ENCODE results near the gene SEC23B. TPM values are rescaled to one million over a fixed set of nuclear protein-coding genes. Genes with fewer than 3 reads are reported as not detected.
"Not testable (repeated sequence)": the region's sequence is repeated elsewhere in the genome, so short reads cannot be mapped to it uniquely, and the experiment has no call there.

The SEC23B gene
- total RNA-seq, 1 experiment from 2014 or later = 85.8 TPM

DNA sequence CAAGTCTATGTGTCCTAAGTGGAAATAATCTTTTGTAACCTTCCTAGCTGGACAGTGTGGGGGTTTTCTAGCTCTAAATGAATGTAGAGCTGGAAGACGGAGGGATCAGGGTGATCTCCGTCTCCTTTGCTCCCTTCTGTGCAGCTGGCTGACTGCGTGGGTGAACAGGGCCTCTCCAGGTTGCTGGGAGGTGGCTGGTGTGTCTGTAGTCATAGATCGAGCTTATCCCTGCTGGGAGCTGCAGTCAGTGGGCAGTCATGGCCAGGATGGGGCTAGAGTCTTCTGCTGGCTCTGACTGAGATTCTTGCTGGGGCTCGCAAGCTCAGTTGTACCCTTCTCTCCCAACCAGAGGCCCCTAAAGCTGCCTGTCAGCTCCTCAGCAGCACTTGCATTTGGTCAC is 6.4 kb downstream of the SEC23B start:
- ATAC-seq = no peak
- Histone ChIP-seq H3K4me2 (ENCODE audit: low read length) (no peak overlapping the region), H4K20me1 (ENCODE audit: insufficient read depth) (no peaks in the 10 kb centered on the region), H3K4me1 (ENCODE audit: control insufficient read depth in 1 of 2, insufficient read depth in 2 of 2, low read length in 2 of 2) (peaks cover 0 to under 1% of the 10 kb centered on the region in 2 experiments; a peak in 1 of 4 replicates), H3K27me3 (ENCODE audit: insufficient read depth, low read length) (no peaks in the 10 kb centered on the region), H3K4me3 (replicated peaks in 1 of 2; ENCODE audit: low read depth in 1 of 2, low read length in 2 of 2) (no peak overlapping the region), H3K9ac (ENCODE audit: low read length) (no peak overlapping the region), H3K9me3 (ENCODE audit: control insufficient read depth in 1 of 2, insufficient read depth in 1 of 2, low read depth in 1 of 2, low read length in 2 of 2) (no peaks in the 10 kb centered on the region), H3K36me3 (ENCODE audit: control insufficient read depth in 1 of 2, insufficient read depth in 2 of 2, low read length in 2 of 2) (peaks cover 25 to 43% of the 10 kb centered on the region in 2 experiments), H3K79me2 (ENCODE audit: insufficient read depth, low read length) (peaks cover 40% of the 10 kb centered on the region), H3K27ac (ENCODE audit: low read depth, low read length) (no peak overlapping the region), H2AFZ (ENCODE audit: low read depth, low read length, poor library complexity, severe bottlenecking) (no peak overlapping the region), H3K9me2 (ENCODE audit: insufficient read depth) (no peaks in the 10 kb centered on the region)
- TF ChIP-seq YY1 (IDR thresholded peaks at IDR 0.05; ENCODE audit: extremely low read depth, insufficient replicate concordance, low read depth, low read length) (no peak), EZH2phosphoT487 (IDR thresholded peaks at IDR 0.05; ENCODE audit: borderline replicate concordance) (no peak), ZNF274 (IDR thresholded peaks at IDR 0.05; ENCODE audit: low read depth, low read length) (no peak), RAD21 (IDR thresholded peaks at IDR 0.05; ENCODE audit: low read depth) (no peak), ZFX (IDR thresholded peaks at IDR 0.05) (no peak), CBX3 (IDR thresholded peaks at IDR 0.05; ENCODE audit: low read depth) (no peak), SP1 (IDR thresholded peaks at IDR 0.05; ENCODE audit: low read depth) (no peak), FOSL1 (IDR thresholded peaks at IDR 0.05; ENCODE audit: low read depth) (no peak), ELF1 (IDR thresholded peaks at IDR 0.05; ENCODE audit: borderline replicate concordance, low read depth) (no peak), POLR2A (IDR thresholded peaks at IDR 0.05; ENCODE audit: borderline replicate concordance, extremely low read depth, insufficient read depth, insufficient read length) (no peak), CEBPB (IDR thresholded peaks at IDR 0.05; ENCODE audit: low read depth) (no peak)
- TF ChIP-seq, protein P1, sequence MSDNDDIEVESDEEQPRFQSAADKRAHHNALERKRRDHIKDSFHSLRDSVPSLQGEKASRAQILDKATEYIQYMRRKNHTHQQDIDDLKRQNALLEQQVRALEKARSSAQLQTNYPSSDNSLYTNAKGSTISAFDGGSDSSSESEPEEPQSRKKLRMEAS (IDR thresholded peaks at IDR 0.05) = no peak
- BruUV-seq (replicated peaks) = no TSS peak
- ChIA-PET CTCF (no interaction called here), POLR2A (no interaction called here), RAD21 (ENCODE audit: low non-redundant PET in 1 of 2, low total read pairs in 2 of 2, uncharacterized antibody in 2 of 2, unreplicated experiment in 2 of 2) (no interaction called here)
- intact Hi-C loops (cut with micrococcal nuclease) = no loop called here
- DNase-seq (ENCODE audit: low read depth, low spot score) = no peak

DNA sequence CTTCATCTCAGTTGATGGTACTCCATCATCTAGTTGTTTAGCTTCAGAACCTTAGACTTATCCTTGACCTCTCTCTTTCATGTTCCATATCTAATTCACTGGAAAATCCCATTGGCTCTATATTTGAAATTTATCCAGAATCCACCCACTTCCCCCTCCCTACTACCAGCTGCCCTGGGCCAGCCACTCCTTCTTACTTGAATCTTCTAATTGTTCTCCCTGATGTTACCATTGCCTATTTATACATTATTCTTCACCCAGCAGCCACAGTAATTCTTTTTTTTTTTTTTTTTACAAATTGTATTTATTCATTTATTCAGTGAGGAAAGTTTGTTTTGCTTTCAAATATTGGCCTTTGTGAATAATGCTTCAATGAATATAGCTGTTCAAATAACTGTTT is 8.2 kb downstream of the SEC23B start:
- ATAC-seq = no peak
- Histone ChIP-seq H3K27ac (ENCODE audit: low read depth, low read length) (no peak overlapping the region), H3K9ac (ENCODE audit: low read length) (no peak overlapping the region), H3K4me3 (replicated peaks in 1 of 2; ENCODE audit: low read depth in 1 of 2, low read length in 2 of 2) (no peak overlapping the region), H3K4me2 (ENCODE audit: low read length) (no peak overlapping the region), H4K20me1 (ENCODE audit: insufficient read depth) (no peaks in the 10 kb centered on the region), H3K4me1 (ENCODE audit: control insufficient read depth in 1 of 2, insufficient read depth in 2 of 2, low read length in 2 of 2) (no peaks in the 10 kb centered on the region), H3K79me2 (ENCODE audit: insufficient read depth, low read length) (peaks cover 23% of the 10 kb centered on the region), H2AFZ (ENCODE audit: low read depth, low read length, poor library complexity, severe bottlenecking) (no peak overlapping the region), H3K36me3 (ENCODE audit: control insufficient read depth in 1 of 2, insufficient read depth in 2 of 2, low read length in 2 of 2) (peaks cover 16 to 36% of the 10 kb centered on the region in 2 experiments), H3K9me2 (ENCODE audit: insufficient read depth) (no peaks in the 10 kb centered on the region), H3K27me3 (ENCODE audit: insufficient read depth, low read length) (no peaks in the 10 kb centered on the region), H3K9me3 (ENCODE audit: control insufficient read depth in 1 of 2, insufficient read depth in 1 of 2, low read depth in 1 of 2, low read length in 2 of 2) (no peaks in the 10 kb centered on the region)
- ChIA-PET POLR2A (interaction anchor here (0.8 to 1.8 kb wide), 2 partner anchors 8 to 9 kb away, joined by 3 to 10 read pairs; partner anchors contain the start of gene SEC23B), RAD21 (ENCODE audit: low non-redundant PET in 1 of 2, low total read pairs in 2 of 2, uncharacterized antibody in 2 of 2, unreplicated experiment in 2 of 2) (no interaction called here), CTCF (no interaction called here)
- no TSS peak for BruUV-seq (replicated peaks)
- intact Hi-C loops (cut with micrococcal nuclease) = no loop called here
- DNase-seq (ENCODE audit: low read depth, low spot score) = no peak
- no peak for TF ChIP-seq ZFX (IDR thresholded peaks at IDR 0.05)
- TF ChIP-seq CEBPB (IDR thresholded peaks at IDR 0.05; ENCODE audit: low read depth) = no peak
- no peak for TF ChIP-seq JUND (IDR thresholded peaks at IDR 0.05)
- no peak for TF ChIP-seq POLR2AphosphoS5 (IDR thresholded peaks at IDR 0.05; ENCODE audit: low read depth, low read length)
- TF ChIP-seq RAD21 (IDR thresholded peaks at IDR 0.05; ENCODE audit: low read depth) = no peak
- TF ChIP-seq EZH2phosphoT487 (IDR thresholded peaks at IDR 0.05; ENCODE audit: borderline replicate concordance) = no peak

DNA sequence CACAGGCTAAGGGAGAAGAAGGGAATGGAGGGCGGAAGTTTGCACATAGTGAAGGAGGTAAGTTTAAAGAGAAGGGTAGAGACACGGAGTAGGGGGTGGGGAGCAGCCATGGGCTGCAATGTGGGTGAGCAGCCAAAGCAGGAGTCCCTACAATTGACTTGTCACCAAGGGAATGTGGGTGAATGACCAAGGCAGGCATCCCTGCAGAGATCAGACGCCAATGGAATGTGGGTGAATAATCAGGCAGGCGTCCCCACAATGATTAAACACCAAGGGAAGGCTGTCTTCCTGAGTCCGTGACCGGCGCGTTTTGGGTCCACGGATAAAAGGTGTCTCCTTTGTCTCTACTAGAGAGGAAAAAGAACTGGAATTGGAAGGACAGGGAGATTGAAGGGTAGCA is 14.3 kb downstream of the SEC23B start:
- H3K79me2 ChIP-seq (ENCODE audit: insufficient read depth, low read length); H3K9me2 ChIP-seq (ENCODE audit: insufficient read depth); H3K9me3 ChIP-seq (ENCODE audit: control insufficient read depth in 1 of 2, insufficient read depth in 1 of 2, low read depth in 1 of 2, low read length in 2 of 2); H4K20me1 ChIP-seq (ENCODE audit: insufficient read depth); H3K27me3 ChIP-seq (ENCODE audit: insufficient read depth, low read length); CTCF ChIA-PET; H3K9ac ChIP-seq (ENCODE audit: low read length); H3K4me3 ChIP-seq (replicated peaks in 1 of 2; ENCODE audit: low read depth in 1 of 2, low read length in 2 of 2); BruUV-seq (replicated peaks); POLR2A ChIA-PET; intact Hi-C loops (cut with micrococcal nuclease); ATAC-seq; H3K27ac ChIP-seq (ENCODE audit: low read depth, low read length); RAD21 ChIA-PET (ENCODE audit: low non-redundant PET in 1 of 2, low total read pairs in 2 of 2, uncharacterized antibody in 2 of 2, unreplicated experiment in 2 of 2); DNase-seq (ENCODE audit: low read depth, low spot score); H2AFZ ChIP-seq (ENCODE audit: low read depth, low read length, poor library complexity, severe bottlenecking); H3K4me2 ChIP-seq (ENCODE audit: low read length): not testable (repeated sequence)
- H3K4me1 ChIP-seq (ENCODE audit: control insufficient read depth in 1 of 2, insufficient read depth in 2 of 2, low read length in 2 of 2) = peaks cover 5 to 16% of the 10 kb centered on the region in 2 experiments; a peak in 3 of 4 replicates
- peaks cover 15 to 24% of the 10 kb centered on the region in 2 experiments for H3K36me3 ChIP-seq (ENCODE audit: control insufficient read depth in 1 of 2, insufficient read depth in 2 of 2, low read length in 2 of 2)
